ENCODE data around the gene LCOR.

DNA sequence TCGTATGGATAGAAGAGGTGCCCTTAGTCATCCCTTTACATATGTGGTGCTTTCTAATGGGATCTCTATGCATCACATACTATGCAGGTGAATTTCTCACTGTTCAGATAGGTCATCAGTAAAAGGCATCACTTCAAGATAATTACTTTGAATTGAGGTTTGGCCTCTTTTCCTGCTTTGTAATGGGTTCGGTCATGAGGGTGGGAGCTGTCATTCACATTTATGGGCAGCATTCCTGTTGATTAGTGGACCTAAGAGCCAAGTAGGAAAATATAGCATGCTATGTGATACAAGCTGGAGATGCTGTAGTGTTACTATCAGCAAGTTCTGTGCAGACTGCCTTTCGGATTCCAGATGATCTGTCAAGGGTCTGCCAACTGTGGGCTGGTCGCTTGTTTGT is 156.3 kb downstream of the LCOR start:
- TF ChIP-seq, protein P1, sequence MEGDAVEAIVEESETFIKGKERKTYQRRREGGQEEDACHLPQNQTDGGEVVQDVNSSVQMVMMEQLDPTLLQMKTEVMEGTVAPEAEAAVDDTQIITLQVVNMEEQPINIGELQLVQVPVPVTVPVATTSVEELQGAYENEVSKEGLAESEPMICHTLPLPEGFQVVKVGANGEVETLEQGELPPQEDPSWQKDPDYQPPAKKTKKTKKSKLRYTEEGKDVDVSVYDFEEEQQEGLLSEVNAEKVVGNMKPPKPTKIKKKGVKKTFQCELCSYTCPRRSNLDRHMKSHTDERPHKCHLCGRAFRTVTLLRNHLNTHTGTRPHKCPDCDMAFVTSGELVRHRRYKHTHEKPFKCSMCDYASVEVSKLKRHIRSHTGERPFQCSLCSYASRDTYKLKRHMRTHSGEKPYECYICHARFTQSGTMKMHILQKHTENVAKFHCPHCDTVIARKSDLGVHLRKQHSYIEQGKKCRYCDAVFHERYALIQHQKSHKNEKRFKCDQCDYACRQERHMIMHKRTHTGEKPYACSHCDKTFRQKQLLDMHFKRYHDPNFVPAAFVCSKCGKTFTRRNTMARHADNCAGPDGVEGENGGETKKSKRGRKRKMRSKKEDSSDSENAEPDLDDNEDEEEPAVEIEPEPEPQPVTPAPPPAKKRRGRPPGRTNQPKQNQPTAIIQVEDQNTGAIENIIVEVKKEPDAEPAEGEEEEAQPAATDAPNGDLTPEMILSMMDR (IDR thresholded peaks at IDR 0.05), result no peak
- TF ChIP-seq POLR2A (IDR thresholded peaks at IDR 0.05) (no peak), POLR2AphosphoS5 (IDR thresholded peaks at IDR 0.05) (no peak)
